Hematopoietic multipotent progenitor cell treated with erythropoietin and hydrocortisone succinate and interleukin-3 and kit ligand, for 15 days (in vitro differentiated cells): ENCODE results near the gene RBM19.

Experiments
- DNase-seq: peaks from one replicate; pipeline ENCODE4 v3.0.0-alpha.2; 2015; ENCODE audit warnings: low spot score

The RBM19 gene

GRCh38 chr12:113776536-113776935, 189.6 kb downstream of the RBM19 start:
- no peak for DNase-seq

- no peak for DNase-seq
Observed at GRCh38 chr12:113774526-113774925, 191.6 kb downstream of the RBM19 start.

DNA sequence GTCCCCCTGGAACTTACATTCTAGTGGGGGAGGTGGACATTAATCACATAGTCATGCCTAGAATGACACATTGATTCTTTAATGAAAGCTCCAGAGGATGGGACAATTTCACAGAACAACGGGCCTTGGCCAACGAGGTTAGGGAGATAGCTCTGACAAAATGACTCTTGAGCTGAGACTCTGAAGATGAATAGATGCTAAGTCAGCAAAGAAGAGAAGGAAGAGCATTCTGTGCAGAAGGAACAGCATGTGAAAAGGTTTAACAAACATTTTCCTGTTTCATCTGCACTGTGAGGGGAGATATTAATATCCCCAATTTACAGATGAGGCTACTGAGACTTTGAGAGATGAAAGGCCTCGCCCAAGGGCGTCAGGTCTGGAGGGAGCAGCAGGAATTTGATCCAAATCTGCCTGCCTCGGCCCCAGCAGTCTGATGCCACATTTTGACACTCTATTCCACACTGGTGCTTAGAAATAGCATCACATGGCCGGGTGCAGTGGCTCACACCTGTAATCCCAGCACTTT, 193.6 kb downstream of the RBM19 start:
- no peak for DNase-seq

DNA sequence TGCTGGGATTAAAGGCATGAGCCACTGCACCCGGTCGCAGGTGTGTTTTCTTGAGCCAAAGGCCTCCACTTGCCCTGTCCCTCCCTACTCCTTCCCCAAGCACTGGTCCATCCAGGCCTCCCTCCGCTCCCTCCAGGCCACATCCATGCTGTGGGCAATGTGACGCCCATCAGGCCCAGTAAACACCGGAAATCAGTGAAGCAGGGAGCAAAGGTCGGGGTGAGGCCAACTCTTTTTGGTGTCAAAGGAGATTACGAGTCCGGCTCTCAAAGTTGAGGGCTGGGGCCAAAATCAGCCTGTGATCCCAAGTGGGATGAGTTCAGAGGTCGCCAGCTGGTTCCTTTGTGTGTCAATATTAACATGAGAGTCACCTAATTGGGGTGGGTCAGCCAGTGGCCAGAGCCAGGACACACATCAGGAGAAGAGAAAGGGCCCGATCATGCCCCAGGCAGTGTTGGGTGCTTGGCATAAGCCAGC, 195.7 kb downstream of the RBM19 start:
- no peak for DNase-seq

DNA sequence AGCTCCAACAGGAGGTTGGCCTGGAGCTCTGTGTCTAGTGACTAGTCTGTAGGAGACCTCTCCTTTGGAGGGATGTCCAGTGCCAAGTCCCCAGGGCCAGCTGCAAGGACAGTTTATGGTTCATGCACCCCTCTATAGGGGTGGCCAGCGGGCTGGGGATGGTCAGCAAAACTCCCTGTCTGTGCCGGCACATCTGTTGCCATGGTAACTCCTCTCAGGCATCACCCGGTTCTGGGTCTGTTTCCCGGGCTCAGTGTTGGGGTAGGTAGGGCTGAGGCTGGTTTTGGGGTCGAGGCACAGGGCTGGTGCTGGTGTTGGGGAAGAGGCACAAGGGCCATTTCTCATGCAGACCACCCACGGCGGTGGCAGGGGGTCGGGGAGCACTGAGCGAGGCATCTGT, 196.8 kb downstream of the RBM19 start:
- no peak for DNase-seq

DNA sequence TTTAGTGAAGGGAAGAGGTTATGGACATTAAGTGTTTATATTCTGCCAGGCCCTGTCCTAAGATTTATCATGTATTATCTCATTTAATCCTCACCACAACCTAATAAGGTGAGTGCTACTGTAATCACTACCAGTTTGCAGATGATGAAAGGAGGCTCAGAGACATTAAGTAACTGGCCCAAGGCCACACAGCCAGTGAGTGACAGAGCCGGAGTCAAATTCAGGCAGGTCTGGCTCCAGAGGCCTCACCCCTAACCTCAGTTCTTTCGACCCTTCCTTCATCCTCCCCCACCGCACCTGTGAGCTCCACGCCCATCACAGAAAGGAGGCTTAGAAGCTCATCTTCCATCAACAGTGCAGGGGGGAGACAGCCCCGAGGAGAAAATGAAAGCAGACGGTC, 197.3 kb downstream of the RBM19 start:
- no peak for DNase-seq

DNA sequence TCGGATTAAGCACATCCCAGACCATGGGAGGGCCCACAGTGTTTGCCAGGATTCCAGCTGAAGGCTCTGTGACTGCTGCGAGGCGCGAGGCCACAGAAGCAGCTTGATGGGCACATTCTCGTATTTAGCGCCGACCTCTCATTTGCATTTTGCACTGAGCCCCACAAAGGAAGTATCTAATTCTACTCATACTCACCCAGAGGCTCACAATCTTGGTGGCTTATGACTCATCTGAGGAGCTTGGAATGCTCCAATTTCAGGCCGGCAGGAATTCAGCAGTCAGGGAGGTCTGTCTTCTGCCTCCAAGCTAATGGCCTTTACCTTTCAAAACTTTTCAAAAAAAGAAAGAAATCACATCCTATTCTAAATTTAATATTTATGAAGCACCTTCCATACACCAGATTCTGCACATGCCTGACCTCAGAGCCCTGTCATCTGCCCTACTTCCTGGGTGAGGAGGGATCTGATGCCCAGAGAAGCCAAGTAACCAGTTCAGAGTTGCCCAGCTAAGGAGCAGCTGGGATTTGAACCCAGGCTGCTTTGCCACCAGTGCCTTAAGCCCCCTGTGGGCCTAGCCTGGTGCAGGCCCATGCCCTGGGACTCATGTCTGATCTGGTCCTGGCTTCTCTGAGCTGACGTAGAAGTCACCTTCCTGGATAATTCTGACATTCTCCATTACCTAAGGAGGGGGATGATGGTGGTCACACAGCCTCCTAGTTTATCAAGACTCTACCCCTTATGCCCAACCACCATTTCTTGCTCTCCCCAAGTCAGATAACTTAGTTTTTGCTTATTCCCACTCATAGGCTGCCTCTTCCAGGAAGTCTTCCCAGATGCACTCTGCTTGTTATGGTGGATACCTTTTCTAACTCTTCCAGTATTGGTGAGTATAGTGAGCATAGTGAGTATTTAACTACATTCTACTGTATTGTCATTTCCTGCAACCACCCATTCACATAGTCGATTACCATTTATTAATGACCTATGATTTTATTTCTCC, 198.9 kb downstream of the RBM19 start:
- DNase-seq = no peak
